GM21423 (cell line): ENCODE data around the gene ACSBG1.

ENCODE experiments used
- ATAC-seq: cut with Tn5 transposase; IDR thresholded peaks from one replicate; pipeline ENCODE4 v1.9.1; 2021; ENCODE audit warnings: mild to moderate bottlenecking, moderate library complexity; ENCODE audit not compliant: unreplicated experiment

Gene ACSBG1

DNA sequence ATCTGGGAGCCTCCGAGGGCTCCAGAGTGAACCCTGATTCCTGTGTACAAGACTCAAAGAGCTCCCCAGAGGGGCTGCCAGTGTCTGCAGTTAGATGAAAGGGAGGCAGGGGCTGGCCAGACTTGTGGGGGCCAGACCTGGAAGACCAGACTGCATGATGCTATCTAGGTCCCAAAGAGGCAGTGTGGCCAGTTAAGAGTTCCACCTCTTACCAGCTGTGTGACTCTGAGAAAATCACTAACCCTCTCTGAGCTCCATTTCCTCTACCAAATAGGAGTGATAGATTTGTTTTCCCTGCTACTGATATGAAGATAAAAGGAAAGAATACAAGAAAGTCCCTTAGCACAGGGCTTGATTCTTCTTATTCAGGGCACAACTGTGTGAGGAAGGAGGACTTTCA lies 29.0 kb downstream of the ACSBG1 start:
- ATAC-seq: no peak

DNA sequence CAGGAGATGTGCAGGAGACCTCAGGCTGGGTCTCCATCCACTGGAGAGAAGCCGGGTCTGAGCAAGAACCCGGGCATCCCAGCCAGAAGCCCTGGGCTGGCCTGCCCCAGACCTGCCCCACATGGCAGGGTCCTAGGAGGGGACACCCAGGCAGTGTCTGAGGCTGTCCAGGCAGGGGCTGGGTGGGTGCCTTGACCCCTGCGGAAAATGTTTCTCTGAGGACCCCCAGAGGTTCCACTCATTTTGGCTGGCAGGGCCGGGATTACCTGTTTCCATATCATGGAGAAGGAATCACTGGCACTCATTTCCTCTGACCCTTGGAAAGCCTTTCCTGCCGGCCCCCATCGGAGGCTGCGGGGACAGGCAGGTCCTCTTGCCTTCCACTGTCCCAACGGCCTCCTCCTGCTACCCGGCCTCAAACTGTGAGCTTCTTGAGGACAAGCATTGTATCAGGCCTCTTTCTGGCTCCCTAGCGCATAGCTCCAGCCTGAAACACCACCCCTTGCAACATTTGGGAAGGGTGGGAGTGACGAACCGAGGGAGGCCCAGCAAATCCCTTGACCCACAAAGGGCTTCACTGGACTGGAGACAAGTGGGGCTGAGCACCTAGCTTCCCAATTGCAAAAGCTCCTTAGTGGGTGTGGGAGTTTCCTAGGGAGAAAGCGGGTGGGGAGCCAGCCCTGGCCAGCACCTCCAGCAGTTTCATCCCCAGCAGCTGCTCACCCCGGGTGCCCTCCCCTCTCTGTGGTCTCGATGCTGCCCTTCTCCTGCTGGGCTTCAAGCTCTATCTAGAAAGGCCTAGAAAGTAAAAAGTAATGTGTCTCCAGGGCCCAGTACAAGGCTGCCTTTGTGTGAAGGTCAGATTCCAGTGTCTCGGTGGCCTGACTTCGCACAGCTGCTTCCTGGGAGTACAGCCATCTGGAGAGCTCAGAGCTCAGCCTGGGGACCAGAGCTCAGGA lies 29.7 kb downstream of the ACSBG1 start:
- ATAC-seq: no peak

DNA sequence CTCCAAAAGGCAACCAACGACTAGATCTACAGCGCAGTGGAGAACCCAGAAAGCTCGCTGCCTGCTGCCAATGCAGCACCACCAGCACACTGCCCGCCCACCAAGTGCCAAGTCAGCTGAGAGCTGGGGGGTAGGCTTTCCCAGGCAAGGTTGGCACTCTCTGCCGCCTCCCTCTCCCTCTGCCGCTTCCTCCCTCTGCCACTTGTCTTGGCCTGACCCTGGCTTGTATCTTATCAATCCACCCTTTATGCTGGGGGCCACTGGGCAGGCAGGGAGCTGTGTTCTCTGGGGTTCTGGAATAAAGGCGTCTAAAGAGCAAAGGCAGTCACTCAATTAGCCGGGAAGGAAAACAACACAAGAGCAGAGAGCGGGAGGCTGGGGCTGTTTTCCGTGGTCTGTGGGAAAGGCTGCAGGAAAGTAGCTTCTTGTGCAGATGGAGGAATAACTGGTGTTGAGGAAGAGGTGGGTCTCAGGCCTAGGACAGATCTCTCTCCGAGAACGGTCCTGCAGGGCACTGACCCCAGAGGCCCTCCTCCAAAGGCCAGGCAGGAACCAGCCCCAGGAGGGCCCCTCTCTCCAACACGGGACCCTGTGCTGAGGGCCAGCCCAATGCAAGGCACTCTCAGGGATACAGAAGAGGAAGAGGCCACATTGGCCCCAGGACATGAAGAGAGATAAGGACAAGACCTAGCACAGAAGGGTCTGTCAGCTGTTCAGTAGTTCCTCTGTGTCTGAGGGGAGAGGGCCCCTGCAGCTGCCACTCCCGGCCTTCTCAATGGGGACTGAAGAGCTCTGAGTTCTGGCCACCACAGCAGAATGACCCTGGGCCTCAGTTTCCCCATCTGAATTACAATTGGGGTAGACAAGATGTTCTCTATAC lies 30.8 kb downstream of the ACSBG1 start:
- no peak for ATAC-seq

DNA sequence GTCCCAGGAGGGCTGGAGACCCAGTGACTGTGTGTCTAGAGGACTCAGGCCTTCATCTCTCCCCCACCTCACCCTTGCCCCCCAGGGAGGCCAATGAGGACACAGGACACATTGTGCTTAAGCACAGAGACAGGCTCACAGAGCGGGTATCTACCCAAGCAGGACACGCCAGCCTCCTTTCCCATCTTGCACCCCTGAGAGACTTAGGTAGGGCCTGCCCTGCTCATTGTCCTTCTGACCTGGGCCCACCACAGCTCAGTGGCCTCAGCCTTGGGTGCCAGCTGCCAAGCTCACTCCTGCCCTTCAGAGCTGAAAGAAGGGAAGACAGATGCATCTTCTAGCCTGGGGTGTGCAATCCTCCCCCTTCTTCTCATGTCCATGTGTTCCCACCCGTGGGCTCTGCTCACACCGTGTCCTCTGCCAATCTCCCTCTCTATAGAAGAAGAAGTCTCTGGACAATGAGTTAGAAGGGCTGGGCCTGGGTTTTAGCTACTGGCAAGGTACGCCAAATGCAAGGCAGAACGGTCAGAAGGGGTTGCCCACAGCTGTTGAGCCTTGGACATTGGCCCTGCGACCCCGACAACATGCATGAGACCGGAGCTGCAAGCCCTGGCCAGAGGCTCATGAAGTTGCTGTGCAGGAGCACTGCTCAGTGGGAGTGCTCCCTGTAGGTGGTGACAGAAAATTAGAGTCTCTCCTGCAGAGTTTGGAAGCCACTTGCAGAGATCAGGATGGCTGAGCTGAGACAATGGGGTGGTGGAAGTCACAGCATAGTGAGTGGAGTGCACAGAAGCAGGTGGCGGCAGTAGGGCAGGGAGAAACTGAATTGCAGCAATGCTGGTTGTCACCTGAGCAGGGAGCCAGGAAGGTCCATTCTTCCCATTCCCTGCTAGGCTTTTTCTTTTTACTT lies 32.8 kb downstream of the ACSBG1 start:
- ATAC-seq: no peak

DNA sequence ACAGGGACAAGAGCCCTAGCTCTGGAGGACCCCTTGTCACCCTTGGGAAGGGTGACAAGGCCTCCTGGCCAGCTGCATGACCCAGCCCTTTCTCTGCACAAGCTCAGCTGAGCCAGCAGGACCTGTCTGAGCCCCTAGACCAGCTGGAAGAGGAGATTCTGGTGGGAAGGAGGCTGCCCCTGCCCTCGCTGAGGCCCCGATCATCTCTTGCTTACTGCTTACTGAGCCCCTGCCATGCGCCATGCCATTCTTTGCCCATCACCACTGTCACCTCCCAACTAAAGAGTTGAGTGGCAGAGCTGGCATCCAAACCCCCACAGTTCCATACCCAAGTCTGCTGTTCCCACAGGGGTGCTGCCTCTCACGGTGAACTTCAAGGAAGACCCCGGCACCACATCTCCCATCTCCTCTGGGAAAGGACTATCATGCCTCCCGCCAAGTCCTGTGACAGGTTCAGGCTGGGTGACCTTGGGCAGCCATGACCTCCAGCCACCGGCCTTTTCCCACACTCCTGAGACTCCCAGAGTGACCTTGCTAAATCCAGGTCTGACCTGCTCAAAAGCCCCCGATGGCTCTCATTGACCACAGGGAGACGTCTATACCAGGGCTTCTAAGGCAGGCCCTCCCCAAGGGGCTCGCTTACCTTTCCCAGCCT lies 34.0 kb downstream of the ACSBG1 start:
- no peak for ATAC-seq

DNA sequence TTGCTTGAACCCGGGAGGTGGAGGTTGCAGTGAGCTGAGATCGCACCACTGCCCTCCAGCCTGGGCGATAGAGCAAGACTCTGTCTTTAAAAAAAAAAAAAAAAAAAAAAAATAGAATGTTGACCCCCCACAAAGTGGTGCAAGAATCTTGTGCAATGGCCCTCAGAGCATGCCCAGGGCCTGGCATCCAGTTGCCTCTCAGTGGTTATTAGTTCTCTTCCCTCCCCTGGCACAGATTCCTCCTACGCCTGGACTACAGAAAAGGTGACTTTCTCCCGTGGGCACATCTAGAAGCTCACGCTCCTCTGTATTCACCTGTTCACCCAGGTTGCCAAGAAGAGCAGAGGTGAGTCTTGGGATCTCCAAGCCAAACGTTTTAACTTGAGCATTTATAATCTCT lies 36.7 kb downstream of the ACSBG1 start:
- ATAC-seq: no peak

DNA sequence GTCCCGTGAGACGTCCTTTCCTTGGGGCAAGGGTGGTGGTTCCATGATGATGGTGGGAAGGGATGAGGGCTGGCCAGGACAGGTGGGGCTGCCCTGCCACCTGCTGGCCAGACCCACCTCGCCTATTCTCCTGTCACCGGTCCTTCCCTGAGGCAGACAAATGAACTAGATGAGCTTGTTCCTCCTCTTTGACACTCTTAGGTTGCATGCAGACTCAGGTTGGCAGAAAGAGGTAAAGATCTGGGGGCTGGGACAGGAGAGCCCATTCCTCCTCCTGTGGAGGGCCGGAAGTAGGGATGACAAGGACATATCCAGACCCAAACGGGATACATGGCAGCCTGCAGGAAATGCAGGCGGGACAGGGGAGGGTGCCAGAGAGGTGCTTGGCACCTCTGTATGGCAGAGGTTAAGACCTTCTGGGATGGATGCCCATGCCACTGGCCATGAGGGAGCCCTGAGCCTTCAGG lies 38.6 kb downstream of the ACSBG1 start:
- ATAC-seq: no peak

DNA sequence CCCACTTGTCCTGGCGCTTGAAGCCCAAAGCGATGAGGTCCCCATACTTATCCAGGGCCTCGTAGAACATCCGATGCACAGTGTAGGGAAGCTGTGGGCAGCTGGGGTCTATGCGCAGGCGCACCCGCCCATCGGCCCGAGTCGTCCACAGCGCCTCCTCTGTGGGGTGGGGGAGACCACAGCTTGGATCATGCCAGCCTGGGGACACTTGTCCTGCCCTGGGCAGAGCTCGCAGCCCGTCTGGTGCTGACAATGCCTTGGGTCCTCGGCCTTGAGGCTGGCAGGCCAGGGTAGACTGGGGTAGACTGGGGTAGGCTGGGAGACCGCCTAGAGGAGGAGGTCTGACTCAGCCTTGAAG lies 39.8 kb downstream of the ACSBG1 start:
- no peak for ATAC-seq

DNA sequence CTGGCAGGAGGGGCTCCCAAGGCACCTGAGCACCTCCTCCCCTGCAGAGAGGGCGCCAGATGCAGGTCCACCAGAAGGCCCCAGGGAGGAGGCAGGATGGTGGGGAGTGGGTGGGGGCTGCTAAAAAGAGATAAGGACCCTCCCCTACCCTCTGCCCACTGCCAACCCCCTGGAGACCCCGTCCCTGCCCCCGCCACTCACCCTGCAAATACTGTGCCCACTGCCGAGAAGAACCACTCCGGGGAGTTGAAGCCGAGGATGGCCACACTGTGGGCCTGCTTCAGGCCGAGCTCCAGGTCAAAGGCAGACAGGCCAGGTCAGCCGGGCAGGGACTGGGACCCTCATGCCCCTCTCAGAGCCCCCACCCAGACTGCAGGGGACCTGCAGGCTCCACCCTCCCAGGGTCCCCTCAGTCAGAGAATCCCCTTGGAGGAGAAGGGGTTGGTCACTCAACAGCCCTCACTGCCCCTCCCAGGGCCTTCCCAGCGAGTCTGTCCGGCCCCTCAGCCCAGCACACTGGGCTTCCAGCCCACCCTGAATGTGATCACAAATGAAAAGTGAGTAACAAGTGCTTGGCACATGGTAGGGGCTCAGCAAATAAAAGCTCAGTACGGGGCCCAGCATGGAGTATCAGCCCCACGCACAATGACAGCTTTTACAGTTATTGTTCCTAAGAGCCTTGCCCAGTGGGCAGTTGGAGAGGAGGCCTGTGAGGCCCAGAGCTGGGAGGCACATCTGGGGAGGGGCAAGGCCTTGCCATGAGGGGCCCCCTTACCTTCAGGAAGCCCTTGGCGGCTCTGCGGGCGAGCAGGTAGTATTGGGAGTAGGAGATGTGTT lies 40.4 kb downstream of the ACSBG1 start:
- no peak for ATAC-seq

DNA sequence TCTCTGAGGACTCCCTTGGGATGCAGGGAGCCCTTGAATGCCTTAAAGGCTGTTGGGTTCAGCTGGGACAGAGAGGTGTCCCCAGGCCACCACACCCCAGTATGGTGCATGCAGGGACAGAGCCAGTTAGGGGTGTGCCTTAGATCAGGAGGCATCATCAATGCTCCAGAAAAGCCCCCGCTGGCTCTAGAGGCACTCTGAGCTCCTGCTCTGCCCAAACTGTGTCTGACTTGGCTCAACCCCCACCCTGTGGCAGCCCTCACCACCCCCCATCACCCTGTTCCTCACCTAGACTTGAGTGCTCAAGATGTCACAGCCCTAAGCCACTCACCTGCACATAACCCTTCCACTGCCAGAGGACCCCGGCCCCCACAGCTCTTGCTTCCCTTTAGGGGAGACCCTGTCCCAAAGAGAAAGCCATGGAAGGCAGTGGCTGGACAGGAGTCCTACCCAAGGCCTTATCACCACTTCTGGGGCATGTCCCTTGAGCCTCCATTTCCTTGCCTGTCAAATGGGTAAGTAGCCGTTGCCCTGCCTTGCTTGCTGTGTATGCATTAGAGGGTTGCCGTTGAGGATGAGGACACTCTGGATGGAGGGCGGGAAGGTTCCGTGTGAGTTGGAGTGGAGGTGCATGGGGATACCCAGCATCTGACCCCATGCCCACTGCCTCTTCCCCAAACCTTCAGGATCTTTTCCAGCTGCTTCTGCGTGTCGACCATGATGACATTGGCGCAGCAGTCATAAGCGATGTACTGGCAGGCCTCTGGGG lies 41.4 kb downstream of the ACSBG1 start:
- no peak for ATAC-seq

DNA sequence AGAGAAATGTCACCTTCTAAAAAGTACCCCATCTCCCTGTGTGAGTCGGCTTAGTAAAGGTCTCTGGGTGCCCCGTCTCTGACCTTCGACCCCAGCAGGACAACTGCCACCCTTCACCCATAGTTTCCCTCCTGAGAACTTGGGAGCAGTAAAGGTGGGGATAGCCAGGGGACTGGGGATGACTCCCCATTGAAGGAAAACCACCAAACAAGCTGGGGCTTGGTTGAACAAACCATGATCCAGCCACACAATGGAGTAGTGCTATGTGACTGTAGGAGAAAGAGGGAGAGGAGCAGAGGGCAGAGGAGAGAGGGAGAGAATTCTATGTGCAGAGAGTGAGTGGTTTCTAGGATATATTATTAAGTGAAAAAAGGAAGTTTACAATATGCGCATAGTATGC lies 51.5 kb downstream of the ACSBG1 start:
- ATAC-seq: no peak

DNA sequence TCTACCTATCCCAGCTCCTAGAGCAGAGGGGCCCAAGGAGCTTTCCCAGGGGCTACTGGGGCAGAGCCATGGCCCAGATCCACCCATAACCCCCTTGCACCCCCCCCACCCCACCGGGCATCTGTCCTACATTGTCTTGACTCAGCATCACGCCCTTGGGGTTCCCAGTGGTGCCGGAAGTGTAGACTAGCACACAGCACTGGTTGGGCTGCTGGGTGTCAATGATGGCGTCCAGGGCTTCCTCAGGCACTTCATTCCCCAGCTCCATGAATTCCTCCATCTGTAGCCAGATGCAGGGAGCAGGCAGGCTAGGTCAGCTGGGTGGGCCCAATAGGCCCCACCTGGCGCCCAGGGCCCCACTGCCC lies 52.0 kb downstream of the ACSBG1 start:
- no peak for ATAC-seq

DNA sequence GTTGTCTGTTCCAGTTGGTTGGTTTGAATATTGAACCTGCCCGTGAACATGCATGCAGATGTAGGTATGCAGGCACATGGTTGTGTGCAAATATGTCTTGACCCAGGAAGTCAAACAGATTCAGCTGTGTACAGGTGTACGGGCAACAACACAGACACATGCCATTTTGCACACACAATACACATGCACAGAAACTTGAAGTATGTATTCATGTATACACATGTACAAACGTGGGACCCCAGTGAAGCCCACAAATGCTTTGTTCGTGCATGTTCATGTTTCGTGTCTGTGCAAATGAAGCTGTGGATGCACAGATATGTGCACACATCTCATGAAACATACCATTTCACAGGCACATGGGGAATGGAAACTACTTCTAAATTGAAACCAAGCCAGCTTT lies 54.5 kb downstream of the ACSBG1 start:
- ATAC-seq: no peak

DNA sequence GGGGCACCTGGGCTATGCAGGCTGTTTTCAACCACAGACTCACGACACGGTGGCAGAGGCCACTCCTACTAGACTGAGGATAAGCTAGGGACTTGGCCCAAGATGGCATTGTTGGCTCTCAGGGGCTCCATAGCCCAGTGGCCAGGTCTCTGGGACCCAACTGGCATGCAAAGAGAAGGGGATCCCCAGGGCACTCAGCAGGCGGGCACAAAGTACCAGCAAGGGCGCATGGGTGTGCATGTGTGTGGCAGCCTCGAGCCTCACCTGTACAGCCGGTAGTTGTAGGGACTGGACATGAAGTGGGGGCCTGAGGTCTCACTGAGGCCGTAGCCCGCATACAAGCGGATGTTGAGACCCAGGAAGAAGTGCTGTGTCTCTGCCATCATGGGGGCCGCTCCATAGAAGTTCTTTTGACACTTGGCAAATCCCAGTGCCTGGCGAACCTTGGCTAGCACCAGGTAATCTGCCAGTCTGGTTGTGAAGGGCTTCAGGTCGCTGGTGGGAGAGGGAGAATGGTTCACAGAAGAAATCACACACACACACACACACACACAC lies 55.0 kb downstream of the ACSBG1 start:
- no peak for ATAC-seq

DNA sequence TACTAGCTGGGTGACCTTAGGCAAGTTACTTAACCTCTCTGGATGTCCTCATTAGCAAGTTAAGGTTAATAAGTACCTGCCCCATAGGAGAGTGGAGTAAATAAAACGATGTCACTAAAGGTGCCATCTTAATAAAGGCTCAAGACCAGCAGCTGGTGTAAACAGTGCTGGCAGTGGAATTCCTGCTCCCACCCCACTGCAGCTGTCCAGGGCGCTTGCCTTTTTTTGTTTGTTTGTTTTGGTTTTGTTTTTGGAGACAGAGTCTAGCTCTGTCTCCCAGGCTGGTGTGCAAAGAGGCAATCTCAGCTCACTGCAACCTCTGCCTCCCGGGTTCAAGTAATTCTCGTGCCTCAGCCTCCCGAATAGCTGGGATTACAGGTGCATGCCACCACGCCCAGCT lies 56.3 kb downstream of the ACSBG1 start:
- no peak for ATAC-seq

DNA sequence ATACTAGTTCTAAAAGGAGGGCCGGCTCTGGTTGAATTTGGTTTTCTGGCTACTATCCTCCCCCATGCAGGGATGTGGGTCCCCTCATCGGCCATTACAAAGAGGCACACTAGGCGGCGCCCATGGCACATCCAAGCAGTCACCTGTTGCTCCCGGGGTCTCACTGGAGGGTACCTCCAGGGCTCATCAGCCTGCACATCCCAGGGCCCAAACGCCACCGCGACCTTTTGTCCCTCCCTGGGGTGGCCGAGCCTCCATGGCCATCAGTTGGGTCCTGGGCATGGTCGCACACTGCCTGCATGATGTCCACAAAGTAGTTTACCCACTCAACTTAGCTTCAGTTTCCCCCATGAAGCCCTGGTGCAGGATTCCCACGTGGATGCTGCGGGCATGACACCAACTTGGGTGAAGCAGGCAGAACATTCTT lies 56.9 kb downstream of the ACSBG1 start:
- ATAC-seq: no peak

DNA sequence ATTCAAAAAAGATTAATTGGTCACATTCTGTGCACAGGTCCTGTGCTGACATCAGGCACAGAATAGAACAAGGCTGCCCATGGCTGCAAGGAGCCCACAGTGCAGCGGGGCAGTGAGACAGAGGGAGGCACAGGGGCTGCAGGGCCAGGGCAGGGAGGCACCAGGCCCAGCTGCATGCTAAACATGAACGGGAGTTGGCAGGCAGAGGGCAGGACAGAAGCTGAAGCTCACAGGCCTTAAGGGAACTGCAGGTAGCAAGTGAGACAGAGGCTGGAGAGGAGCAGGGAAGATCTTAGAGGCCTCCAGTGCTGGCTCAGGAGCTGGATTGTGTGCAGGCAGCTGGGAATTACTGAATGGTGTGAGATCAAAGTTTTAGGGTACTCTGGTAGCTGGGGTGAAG lies 59.0 kb downstream of the ACSBG1 start:
- ATAC-seq: no peak

DNA sequence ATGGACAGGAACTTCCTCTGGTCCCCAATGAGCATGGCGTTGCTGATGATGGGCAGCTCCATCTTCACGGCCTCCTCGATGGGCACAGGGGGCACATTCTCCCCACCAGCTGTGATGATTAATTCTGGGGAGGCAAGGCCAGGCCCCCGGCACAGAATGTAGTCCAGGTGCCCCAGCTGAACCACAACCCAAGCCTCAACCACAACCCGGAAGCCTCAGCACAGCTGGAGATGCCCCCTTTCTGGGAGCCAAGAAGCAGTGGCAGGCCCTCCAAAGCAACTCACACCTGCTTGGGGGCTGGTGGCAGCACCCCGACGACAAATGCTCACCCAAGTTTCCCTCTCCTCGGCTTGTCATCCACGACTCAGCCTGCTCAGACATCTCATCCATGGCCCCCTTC lies 60.0 kb downstream of the ACSBG1 start:
- ATAC-seq: no peak
